ENCODE measurements around the gene HMGCL.

The HMGCL gene

DNA sequence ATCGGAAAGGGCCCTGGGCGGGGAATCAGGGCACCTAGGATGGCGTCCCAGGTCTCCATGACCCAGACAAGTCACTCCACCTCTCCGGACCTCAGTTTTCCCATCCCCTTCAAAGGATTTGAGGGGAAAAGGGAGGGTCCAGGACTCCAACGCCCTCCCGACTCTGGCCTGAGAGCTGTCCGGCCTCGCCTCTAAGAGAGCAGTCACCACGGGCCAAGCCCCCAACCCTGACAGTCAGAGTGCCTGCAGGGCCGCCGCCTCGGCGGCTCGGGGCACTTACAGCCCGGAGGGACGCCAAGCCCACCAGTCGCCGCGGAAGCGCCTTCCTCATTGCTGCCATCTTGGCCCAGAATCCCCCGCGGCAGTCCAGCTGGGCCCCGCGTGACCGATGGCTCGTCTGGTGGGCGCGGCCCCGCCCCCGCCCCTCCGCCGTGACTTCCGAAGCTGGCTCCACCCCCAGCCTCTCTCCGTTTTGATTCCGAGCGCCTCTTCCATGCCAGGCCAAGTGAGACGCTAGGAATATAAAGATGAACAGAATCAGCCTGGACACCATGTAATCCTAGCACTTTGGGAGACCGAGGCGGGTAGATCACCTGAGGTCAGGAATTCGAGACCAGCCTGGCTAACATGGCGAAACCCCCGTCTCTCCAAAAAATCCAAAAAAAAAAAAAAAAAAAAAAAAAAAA lies at the start of gene HMGCL:
TSS of gene HMGCL (minus strand) at position 354 of the 686 bp plus-strand sequence. CDS start at position 340, 14 bp downstream.
- TF ChIP-seq GATA2 (IDR thresholded peaks at IDR 0.05; ENCODE audit: low read depth, low read length) (no peak), GATA3 (IDR thresholded peaks at IDR 0.05; ENCODE audit: low read depth, low read length) (no peak)

DNA sequence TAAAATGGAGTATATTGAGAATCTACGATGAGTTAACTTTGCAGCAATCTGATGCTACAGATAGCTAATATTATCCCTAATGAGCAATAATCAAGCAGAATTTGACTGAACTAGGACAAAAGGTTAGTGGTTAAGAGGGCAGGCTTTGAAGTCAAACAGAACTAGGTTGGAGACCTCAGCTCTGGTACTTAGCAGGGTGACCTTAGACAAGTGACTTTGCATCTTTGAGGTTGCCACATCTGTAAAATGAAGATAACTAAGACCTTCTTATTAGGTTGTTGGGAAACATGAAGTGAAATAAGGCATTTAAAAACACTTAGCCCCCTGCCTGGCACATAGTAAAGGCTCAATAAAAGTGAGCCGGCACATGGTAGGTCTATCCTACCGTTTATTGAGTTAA lies 47.2 kb upstream of the HMGCL start:
- TF ChIP-seq GATA2 (IDR thresholded peaks at IDR 0.05; ENCODE audit: low read depth, low read length) (no peak), GATA3 (IDR thresholded peaks at IDR 0.05; ENCODE audit: low read depth, low read length) (no peak)

DNA sequence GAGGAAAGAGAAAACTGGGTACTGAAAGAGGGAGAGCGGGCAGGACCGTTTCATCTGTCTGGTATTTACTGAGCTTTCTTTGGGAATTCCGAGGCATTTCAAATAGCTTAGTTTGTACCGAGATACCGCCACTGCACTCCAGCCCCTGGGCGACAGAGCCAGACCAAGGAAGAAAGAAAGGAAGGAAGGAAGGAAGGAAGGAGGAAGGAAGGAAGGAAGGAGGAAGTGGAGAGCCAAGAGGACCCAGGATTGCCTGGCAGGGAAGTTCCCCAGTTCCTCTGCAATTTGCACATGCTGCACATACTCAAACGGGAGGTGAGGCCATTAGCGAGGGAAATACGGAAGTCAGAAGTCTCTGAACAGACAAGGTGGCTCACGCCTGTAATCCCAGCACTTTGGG lies 43.8 kb upstream of the HMGCL start:
- TF ChIP-seq GATA2 (IDR thresholded peaks at IDR 0.05; ENCODE audit: low read depth, low read length), result no peak
- no peak for TF ChIP-seq GATA3 (IDR thresholded peaks at IDR 0.05; ENCODE audit: low read depth, low read length)

DNA sequence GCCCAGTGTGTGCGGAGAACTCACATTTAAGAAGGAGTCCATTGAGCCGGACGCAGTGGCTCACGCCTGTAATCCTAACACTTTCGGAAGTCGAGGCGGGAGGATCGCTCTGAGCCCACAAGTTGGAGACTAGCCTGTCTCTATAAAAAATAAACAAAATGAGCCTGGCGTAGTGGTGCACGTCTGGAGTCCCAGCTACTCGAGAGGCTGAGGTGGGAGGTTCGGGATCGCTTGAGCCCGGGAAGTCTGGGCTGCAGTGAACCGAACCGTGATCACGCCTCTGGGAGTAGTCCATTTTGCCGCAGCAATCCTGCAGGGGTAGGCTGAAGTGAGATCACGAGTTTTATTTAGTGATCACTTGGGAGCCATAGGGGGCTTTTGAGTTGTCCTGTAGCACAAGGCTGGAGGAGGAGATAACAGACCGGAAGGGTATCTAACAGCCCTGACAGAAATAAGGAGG lies 43.4 kb upstream of the HMGCL start:
- no peak for TF ChIP-seq GATA3 (IDR thresholded peaks at IDR 0.05; ENCODE audit: low read depth, low read length)
- no peak for TF ChIP-seq GATA2 (IDR thresholded peaks at IDR 0.05; ENCODE audit: low read depth, low read length)

DNA sequence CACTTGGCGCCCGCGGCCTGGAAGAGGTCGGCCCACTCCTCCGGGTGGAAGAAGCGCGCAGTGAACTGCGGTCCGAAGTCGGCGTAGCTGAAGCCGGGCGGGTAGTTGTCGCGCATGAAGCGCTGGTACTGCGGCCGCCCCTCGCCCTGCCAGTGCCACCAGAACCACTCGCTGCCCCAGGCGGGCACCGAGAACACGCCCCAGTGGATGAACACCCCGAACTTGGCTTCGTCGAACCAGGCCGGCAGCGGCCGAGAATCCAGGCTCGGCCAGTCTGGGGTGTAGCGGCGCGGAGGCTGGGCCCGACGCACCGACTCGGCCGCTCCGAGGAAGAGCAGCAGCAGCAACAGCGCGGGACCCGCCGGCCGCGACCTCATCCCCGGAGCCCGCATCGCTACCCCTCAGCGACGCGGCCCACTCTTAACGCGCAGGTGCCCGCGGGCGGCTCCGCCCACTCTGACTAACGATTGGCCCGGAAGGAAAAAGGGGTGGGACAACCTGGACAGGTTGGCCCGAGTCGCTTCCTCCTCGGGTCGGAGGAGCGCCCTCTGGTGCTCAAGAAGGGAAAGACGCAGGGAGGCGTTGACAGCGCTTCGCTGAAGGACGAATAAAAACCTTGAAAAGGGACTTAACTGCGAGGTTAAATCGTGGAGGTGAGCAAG lies 42.8 kb upstream of the HMGCL start, which contains the start of gene FUCA1:
TSS of gene FUCA1 (minus strand) at position 396 of the 662 bp plus-strand sequence. CDS start at position 392, 4 bp downstream.
- TF ChIP-seq GATA2 (IDR thresholded peaks at IDR 0.05; ENCODE audit: low read depth, low read length), result no peak
- no peak for TF ChIP-seq GATA3 (IDR thresholded peaks at IDR 0.05; ENCODE audit: low read depth, low read length)

DNA sequence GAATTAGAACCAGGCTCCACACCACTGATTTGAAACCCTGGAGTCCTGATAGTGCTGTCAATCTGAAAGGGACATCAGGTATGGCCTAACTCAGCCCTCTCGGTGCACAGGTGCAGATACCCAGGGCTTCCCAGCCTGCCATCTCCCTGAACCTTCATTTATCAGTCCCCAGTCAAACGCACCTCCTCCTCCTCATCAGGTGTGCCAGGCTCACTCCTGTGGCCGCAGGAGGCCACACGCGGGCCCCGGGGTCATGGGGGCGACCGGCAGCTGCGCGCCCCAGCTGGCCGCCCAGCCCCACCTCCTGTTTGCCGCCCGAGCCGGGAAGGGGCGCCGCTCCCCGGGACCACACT lies 42.3 kb upstream of the HMGCL start:
- no peak for TF ChIP-seq GATA3 (IDR thresholded peaks at IDR 0.05; ENCODE audit: low read depth, low read length)
- no peak for TF ChIP-seq GATA2 (IDR thresholded peaks at IDR 0.05; ENCODE audit: low read depth, low read length)

DNA sequence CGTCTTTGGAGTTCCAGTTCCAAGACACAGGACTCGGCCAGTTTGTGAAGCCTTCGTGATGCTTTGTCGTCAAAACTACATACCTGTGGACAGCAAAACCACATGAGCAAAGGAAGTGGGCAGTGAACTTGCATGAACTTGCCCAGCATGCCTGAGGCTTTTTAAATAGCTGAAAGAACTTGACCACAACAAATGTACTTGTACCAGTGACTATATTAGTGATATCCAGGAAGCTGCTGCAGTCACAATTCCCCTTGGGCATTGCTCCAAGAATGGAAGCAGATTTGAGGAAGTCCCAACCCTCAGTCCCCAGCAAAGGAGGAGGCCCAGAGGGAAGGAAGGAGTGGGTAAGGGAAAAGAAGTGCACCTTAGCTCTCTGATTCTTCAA lies 40.3 kb upstream of the HMGCL start:
- no peak for TF ChIP-seq GATA3 (IDR thresholded peaks at IDR 0.05; ENCODE audit: low read depth, low read length)
- TF ChIP-seq GATA2 (IDR thresholded peaks at IDR 0.05; ENCODE audit: low read depth, low read length), result no peak

DNA sequence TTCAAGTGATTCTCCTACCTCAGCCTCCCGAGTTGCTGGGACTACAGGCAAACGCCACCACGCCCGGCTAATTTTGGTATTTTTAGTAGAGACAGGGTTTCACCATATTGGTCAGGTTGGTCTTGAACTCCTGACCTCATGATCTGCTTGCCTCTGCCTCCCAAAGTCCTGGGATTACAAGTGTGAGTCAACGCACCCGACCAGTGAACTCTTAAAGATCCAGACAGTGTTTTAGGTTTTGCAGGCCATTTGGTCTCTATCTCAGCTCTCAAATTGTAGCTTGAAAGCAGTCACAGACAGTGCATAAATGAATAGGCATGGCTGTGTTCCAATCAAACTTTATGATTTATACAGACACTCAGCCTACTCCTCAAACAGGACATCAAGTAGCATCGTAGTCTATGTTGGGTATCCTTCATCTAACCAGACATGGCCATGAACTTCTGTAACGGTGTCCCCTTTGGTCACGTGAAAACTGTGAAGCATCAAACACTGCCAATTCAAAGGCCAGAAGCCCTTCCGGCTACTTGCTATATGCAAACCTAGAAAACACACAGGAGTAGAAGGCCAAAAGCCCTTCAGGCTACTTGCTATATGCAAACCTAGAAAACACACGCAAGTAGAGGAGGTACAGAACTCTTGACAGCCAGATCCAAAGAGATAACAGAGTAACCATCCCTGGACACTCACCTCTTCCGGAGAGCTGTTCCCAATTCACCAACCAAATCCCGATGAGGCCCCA lies 39.7 kb upstream of the HMGCL start:
- TF ChIP-seq GATA2 (IDR thresholded peaks at IDR 0.05; ENCODE audit: low read depth, low read length), result no peak
- TF ChIP-seq GATA3 (IDR thresholded peaks at IDR 0.05; ENCODE audit: low read depth, low read length), result no peak

DNA sequence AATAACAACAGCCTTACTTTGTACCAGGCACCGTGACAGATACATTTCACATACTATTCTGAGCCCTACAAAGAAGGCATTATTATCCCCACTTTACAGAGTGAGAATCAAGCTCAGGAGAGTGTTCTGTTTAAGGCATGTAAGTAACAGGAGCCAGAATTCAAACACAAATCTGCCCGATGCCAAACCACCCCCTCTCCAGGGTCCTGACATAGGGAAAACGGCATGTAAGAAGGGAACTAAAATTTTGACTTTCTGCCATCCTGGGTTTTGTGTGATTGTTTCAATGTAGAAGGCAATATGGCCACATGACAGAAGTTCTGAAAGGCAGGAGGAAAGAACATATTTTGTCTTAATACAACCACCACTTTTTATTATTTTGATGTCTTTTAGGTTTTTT lies 37.4 kb upstream of the HMGCL start:
- TF ChIP-seq GATA3 (IDR thresholded peaks at IDR 0.05; ENCODE audit: low read depth, low read length), result no peak
- TF ChIP-seq GATA2 (IDR thresholded peaks at IDR 0.05; ENCODE audit: low read depth, low read length), result no peak

DNA sequence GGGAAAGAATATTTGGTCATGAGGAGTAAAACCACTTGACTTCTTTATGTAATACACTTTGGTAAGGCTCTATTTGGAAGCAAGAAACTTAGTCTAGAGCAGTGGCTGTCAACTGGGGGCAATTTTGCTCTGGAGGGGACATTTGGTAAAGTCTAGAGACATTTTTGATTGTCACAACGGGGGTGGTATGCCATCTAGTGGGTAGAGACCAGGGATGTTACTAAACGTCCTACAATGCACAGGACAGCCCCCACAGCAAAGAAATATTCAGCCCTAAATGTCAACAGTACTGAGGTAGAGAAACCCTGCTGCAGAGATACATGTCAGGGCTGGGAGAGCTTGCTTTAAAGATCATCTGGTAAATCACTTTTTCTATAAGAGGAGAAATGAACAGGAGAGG lies 29.3 kb upstream of the HMGCL start:
- TF ChIP-seq GATA3 (IDR thresholded peaks at IDR 0.05; ENCODE audit: low read depth, low read length), result no peak
- no peak for TF ChIP-seq GATA2 (IDR thresholded peaks at IDR 0.05; ENCODE audit: low read depth, low read length)

DNA sequence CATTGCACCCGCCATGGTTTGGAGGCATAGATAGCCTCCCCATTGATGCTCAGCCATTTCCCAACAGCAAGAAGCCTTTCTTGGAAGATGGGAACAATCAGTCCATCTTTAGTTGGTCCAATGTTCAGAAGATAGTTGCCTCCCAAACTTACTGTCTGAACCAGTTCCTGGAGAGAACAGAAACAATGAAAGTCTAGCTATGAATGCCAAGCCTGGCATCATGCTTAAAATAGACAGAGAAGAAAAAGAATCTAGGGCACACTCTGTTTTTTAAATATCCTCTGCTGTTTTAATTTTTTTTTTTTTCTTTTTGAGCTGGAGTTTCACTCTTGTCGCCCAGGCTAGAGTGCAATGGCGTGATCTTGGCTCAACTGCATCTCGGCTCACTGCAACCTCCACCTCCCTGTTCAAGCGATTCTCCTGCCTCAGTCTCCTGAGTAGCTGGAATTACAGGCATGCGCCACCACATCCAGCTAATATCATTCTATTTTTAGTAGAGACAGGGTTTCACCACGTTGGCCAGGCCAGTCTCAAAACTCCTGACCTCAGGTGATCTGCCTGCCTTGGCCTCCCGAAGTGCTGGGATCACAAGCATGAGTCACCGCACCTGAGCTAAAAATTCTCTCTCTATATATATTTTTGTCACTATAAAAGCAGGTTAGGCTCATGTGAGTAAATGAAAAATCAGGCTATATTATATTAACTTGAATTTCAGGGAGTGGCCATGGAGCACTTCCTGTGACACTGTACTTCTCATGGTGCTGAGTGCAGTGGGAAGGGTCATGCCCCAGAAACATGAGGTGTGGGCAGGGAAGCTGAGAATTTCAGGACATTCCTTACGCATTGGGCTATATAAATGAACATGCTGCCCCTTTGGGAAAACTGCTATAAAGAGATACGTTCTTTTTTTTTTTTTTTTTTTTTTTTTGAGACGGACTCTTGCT lies 23.7 kb upstream of the HMGCL start:
- TF ChIP-seq GATA3 (IDR thresholded peaks at IDR 0.05; ENCODE audit: low read depth, low read length), result no peak
- no peak for TF ChIP-seq GATA2 (IDR thresholded peaks at IDR 0.05; ENCODE audit: low read depth, low read length)

DNA sequence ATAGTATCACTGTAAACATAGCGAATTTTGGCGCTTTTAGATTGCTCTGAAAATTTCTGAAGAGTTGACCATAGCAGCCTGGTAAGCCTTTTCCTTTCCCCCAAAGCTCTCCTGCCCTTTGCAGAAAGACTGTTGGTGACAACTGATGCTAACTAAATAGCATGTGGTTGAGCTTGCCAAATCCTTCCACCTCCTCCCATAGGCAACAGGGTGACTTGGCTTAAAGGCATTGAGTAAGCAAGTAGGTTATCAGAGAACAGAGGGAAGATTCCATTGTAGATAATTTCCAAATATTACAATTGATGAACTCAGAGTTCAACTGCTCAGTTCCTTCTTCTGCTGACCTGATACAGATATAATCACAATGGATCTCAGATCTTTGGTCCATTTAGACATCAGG lies 19.9 kb upstream of the HMGCL start:
- TF ChIP-seq GATA3 (IDR thresholded peaks at IDR 0.05; ENCODE audit: low read depth, low read length) (no peak), GATA2 (IDR thresholded peaks at IDR 0.05; ENCODE audit: low read depth, low read length) (no peak)

DNA sequence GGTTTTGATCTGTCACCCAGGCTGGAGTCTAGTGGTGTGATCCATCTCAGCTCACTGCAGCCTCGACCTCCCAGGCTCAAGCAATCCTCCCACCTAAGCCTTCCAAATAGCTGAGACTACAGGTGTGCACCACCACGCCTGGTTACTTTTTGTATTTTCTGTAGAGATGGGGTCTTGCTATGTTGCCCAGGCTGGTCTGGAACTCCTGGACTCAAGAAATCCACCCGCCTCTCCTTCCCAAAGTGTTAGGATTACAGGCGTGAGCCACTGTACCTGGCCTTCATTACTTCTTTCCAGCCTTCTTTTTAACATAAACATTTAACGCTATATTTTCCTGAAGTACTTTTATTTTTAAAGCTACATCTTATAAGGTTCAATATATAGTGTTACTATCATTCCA lies 18.4 kb upstream of the HMGCL start:
- no peak for TF ChIP-seq GATA2 (IDR thresholded peaks at IDR 0.05; ENCODE audit: low read depth, low read length)
- TF ChIP-seq GATA3 (IDR thresholded peaks at IDR 0.05; ENCODE audit: low read depth, low read length), result no peak

Data from SH-SY5Y (cell line).